ENCODE results near the gene KLK8.

Gene KLK8, protein sequence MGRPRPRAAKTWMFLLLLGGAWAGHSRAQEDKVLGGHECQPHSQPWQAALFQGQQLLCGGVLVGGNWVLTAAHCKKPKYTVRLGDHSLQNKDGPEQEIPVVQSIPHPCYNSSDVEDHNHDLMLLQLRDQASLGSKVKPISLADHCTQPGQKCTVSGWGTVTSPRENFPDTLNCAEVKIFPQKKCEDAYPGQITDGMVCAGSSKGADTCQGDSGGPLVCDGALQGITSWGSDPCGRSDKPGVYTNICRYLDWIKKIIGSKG

DNA sequence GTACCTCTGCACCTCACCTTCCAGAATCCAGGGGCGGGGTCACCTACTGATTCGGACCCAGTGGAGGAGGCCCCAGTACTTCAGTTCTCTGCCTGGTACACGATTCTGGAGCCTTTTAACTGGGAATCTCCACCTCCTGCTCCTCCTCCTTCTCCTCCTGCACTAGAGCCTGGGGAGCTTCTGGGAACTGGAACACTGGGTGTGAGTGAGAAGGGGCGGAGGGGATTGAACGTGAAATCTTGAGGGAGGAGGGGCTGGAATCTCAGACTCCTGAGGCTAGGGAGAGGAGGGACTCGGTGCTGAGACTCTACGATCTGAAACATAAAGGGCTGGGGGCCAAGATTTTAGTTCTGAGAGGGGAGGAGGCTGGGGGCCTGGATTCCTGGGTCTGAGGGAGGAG, at the start of gene KLK8:
Gene KLK8, minus strand, starts transcription at position 90 of the 400 bp plus-strand sequence. CDS start 437 bp downstream, outside the sequence.
- Mint-ChIP-seq H3K4me1 (ENCODE audit: low read depth) (no peaks in the 10 kb centered on the region), H3K36me3 (ENCODE audit: low read depth) (no peaks in the 10 kb centered on the region), H3K27me3 (peaks cover 48% of the 10 kb centered on the region), H3K27ac (no peak within 1 kb of the TSS), H3K4me3 (no peak within 1 kb of the TSS), H3K9me3 (no peaks in the 10 kb centered on the region)
- intact Hi-C loops (cut with micrococcal nuclease) = no loop called here

DNA sequence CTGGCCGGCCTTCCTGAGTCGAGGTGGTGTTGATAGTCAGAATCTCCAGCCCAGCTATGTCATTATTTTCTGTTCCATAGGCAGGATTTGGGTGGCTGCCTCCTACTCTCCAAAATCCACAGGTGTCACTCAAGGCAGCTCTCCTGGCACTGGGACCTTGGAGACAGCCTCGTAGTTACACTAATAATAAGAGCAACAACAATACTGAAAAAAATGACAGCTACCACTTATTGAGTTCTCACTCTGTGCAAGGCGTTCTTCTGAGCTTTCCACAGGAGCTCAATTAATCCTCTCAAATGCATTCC, 45.6 kb upstream of the KLK8 start:
- intact Hi-C loops (cut with micrococcal nuclease) = no loop called here
- Mint-ChIP-seq H3K4me1 (ENCODE audit: low read depth) (no peaks in the 10 kb centered on the region), H3K27me3 (peaks cover 21% of the 10 kb centered on the region), H3K36me3 (ENCODE audit: low read depth) (no peaks in the 10 kb centered on the region), H3K27ac (no peak overlapping the region), H3K4me3 (no peak overlapping the region), H3K9me3 (no peaks in the 10 kb centered on the region)

DNA sequence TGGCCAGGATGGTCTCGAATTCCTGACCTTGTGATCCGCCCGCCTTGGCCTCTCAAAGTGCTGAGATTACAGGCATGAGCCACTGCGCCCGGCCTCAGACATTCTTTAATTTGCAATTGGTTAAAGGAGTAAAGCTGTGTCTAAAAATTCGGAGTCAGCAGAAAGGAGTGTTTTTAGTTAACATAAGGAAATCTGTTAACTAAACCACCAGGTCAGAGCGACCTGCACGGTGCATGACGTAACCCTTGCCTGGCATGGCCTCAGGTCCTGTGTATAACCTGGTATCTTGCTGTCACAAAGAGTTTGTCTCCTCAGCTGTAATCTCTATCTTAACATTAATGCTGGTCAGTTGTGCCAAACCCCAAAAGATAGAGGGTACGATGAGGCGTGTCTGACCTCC, 42.9 kb upstream of the KLK8 start:
- Mint-ChIP-seq H3K4me1 (ENCODE audit: low read depth) (no peaks in the 10 kb centered on the region), H3K27me3 (peaks cover 18% of the 10 kb centered on the region)
- intact Hi-C loops (cut with micrococcal nuclease) = no loop called here

DNA sequence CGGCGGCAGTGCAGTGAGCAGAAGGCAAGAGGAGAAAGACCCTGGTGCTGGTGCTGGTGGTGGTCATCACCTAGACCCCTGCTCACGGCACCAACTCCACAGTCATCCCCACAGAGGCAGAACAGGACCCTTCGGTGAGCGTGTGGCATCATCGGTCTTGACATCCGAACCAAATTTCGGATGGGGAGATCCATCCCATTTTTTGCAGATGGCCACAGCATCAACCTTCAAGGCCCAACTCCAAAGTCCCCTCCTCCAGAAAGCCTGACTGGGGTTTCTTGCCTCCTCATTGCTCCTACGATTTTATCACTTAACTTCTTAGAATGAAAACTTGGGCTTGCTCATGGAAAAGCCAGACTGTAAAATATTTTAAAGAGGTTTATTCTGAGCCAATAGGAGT, 42.1 kb upstream of the KLK8 start:
- Mint-ChIP-seq H3K27ac (no peak overlapping the region), H3K4me3 (no peak overlapping the region), H3K36me3 (ENCODE audit: low read depth) (no peaks in the 10 kb centered on the region), H3K27me3 (peaks cover 14% of the 10 kb centered on the region), H3K4me1 (ENCODE audit: low read depth) (no peaks in the 10 kb centered on the region), H3K9me3 (no peaks in the 10 kb centered on the region)
- intact Hi-C loops (cut with micrococcal nuclease) = no loop called here

More for the DNA sequence above, 42.9 kb upstream of the KLK8 start:
- H3K4me3 Mint-ChIP-seq = no peak overlapping the region
- H3K27ac Mint-ChIP-seq = no peak overlapping the region
- no peaks in the 10 kb centered on the region for H3K9me3 Mint-ChIP-seq
- H3K36me3 Mint-ChIP-seq (ENCODE audit: low read depth) = no peaks in the 10 kb centered on the region

DNA sequence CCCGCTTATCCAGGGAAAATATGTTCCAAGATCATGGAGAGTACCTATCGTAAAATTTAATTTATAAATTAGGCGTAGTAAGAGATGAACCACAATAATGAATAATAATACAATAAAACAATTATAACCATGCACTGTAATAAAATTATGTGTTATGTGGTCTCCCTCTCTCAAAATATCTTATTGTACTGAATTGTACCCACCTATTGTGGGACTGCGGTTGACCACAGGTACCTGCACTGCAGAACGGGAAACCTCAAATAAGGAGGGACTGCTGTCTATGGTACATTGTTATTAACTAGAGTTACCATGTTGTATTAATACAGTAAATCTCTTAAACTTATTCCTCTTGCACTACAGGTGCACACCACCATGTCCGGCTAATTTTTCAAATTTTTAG, 38.7 kb upstream of the KLK8 start:
- no peak overlapping the region for H3K27ac Mint-ChIP-seq
- peaks cover 7% of the 10 kb centered on the region for H3K27me3 Mint-ChIP-seq
- intact Hi-C loops (cut with micrococcal nuclease) = no loop called here
- no peak overlapping the region for H3K4me3 Mint-ChIP-seq
- H3K9me3 Mint-ChIP-seq = no peaks in the 10 kb centered on the region
- no peaks in the 10 kb centered on the region for H3K36me3 Mint-ChIP-seq (ENCODE audit: low read depth)
- no peaks in the 10 kb centered on the region for H3K4me1 Mint-ChIP-seq (ENCODE audit: low read depth)

DNA sequence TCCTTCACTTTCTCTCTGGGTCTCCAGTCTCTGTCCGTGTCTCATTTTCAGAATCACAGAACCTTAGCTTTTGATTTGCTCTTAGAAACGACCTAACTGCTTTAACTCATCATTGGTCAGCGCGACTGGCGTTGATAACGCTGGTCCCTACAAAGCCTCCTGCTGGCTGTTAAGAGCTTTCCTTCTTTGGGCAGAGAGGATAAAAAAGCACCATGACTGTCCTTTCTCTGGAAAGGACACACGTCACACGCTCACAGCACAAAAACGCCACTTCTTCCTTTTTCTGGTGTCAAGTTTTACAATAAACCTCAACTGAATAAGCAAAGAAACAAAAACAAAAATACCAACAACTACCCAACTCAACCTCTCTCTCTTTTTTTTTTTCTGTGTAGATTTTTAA, 35.1 kb upstream of the KLK8 start:
- Mint-ChIP-seq H3K9me3 (no peaks in the 10 kb centered on the region), H3K27me3 (peaks cover 17% of the 10 kb centered on the region), H3K4me3 (no peak overlapping the region), H3K4me1 (ENCODE audit: low read depth) (no peaks in the 10 kb centered on the region), H3K36me3 (ENCODE audit: low read depth) (no peaks in the 10 kb centered on the region), H3K27ac (no peak overlapping the region)
- intact Hi-C loops (cut with micrococcal nuclease) = no loop called here

DNA sequence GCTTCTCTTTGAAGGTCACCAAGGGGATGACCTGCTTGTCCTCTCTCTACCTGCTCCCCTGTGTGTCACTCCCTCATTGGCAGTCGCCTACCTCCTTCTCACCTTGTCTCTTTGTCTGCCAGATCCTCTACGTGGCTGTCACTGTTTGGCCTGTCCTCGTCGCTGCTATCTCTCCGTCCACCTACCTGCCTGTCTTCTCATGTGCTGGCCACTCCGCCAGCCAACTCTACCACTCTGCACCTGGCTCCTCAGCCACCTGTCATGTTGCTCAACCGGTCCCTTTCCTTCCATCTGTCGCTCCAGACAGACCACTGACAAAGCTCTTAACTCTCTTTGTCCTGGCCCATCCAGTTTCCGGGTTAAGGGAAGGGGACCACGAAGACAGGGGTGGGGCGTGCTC, 33.3 kb upstream of the KLK8 start, which contains the start of gene KLK12:
Gene KLK12, minus strand, starts transcription at position 299 of the 400 bp plus-strand sequence. CDS start 381 bp downstream, outside the sequence.
- Mint-ChIP-seq H3K27me3 (peaks cover 20% of the 10 kb centered on the region), H3K36me3 (ENCODE audit: low read depth) (no peaks in the 10 kb centered on the region), H3K9me3 (no peaks in the 10 kb centered on the region), H3K4me3 (no peak within 1 kb of the TSS), H3K27ac (no peak within 1 kb of the TSS), H3K4me1 (ENCODE audit: low read depth) (no peaks in the 10 kb centered on the region)
- intact Hi-C loops (cut with micrococcal nuclease) = no loop called here

DNA sequence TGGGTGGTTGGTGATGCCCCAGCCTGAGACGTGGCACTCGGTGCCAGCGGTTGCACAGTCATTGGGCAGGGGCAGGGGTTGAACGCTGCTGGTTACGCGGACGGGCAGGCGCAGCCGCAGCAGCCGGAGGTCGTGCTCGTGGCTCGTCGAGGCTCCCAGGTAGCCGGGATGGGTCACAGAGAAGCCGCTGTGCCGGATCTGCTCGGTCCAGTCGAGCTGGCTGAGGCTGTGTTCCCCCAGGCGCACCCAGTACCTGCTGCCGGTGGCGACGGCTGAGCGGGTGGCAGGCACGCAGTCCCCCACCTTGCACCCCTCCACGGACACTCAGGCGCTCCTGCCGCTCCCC, 30.4 kb upstream of the KLK8 start:
- H3K27ac Mint-ChIP-seq = no peak overlapping the region
- no peaks in the 10 kb centered on the region for H3K4me1 Mint-ChIP-seq (ENCODE audit: low read depth)
- peaks cover 27% of the 10 kb centered on the region for H3K27me3 Mint-ChIP-seq
- no peak overlapping the region for H3K4me3 Mint-ChIP-seq
- intact Hi-C loops (cut with micrococcal nuclease) = no loop called here
- H3K9me3 Mint-ChIP-seq = no peaks in the 10 kb centered on the region
- no peaks in the 10 kb centered on the region for H3K36me3 Mint-ChIP-seq (ENCODE audit: low read depth)

DNA sequence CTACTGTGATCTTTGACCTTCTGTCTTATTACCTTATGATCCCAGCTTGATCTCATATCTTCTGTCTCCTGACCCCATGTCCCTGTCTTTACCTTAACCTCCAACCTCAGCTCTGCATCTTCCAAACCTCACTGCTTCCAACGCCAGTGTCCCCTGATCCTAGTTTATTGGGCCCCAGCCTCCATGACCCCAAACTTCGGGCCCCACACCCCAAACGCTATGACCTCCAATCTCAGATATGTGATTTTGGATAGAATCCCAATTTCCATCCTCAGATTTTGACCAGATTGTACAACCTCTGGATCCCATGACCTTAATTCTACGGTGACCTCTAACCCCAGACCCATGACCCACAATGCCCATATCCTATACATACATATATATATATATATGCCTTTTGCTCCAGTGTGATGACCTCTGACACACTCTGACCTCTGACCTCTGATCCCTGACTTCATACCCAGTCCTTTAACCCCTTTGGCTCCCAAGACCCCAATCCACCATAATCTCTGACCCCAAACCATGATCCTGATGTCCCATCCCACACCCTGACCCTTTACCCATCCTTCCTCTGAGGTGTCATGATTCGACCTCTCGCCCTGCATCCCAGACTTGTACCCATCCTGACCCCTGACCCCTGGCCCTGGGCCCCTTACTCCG, 29.9 kb upstream of the KLK8 start:
- no peaks in the 10 kb centered on the region for H3K4me1 Mint-ChIP-seq (ENCODE audit: low read depth)
- intact Hi-C loops (cut with micrococcal nuclease) = no loop called here
- no peaks in the 10 kb centered on the region for H3K9me3 Mint-ChIP-seq
- no peaks in the 10 kb centered on the region for H3K36me3 Mint-ChIP-seq (ENCODE audit: low read depth)
- peaks cover 30% of the 10 kb centered on the region for H3K27me3 Mint-ChIP-seq
- H3K27ac Mint-ChIP-seq = no peak overlapping the region
- no peak overlapping the region for H3K4me3 Mint-ChIP-seq

DNA sequence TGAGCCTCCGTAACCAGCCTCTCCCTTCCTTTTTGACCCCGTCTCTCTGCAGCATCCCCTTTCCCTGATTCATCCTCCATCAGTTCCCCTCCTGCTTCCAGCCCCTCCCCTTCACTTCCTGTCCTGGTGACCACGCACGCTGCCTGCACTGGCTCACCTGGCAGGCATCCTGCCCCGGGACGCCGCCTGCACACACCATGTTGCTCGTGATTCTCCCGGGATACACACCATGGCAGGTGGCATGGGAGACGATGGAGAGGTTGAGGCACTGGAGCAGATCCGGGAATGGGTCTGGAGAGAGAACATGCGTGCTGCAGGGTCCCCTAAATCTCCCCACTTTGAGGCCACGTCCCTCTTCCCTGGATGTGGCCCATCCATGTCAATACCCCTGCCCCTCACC, 29.2 kb upstream of the KLK8 start:
- Mint-ChIP-seq H3K9me3 (no peaks in the 10 kb centered on the region), H3K27ac (no peak overlapping the region), H3K4me3 (no peak overlapping the region), H3K27me3 (peaks cover 34% of the 10 kb centered on the region), H3K36me3 (ENCODE audit: low read depth) (no peaks in the 10 kb centered on the region), H3K4me1 (ENCODE audit: low read depth) (no peaks in the 10 kb centered on the region)
- intact Hi-C loops (cut with micrococcal nuclease) = no loop called here

DNA sequence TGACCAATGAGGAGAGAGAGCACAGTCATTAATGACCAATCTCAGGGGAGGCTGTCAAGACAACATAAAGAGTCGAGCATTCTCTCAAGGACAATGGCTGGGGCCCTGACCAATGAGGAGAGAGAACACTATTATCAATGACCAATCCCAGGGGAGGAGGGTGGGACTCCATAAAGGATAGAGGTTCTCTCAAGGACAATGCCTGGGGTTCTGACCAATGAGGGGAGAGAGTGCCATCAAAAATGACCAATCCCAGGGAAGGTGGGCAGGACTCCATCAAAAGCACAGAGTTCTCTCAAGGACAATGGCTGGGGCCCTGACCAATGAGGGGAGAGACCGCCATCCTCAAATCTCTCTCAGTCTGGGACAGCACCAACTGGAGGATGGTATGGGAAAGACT, 28.3 kb upstream of the KLK8 start:
- H3K36me3 Mint-ChIP-seq (ENCODE audit: low read depth) = no peaks in the 10 kb centered on the region
- no peak overlapping the region for H3K4me3 Mint-ChIP-seq
- H3K27ac Mint-ChIP-seq = no peak overlapping the region
- no peaks in the 10 kb centered on the region for H3K4me1 Mint-ChIP-seq (ENCODE audit: low read depth)
- H3K9me3 Mint-ChIP-seq = no peaks in the 10 kb centered on the region
- H3K27me3 Mint-ChIP-seq = peaks cover 29% of the 10 kb centered on the region
- intact Hi-C loops (cut with micrococcal nuclease) = no loop called here

DNA sequence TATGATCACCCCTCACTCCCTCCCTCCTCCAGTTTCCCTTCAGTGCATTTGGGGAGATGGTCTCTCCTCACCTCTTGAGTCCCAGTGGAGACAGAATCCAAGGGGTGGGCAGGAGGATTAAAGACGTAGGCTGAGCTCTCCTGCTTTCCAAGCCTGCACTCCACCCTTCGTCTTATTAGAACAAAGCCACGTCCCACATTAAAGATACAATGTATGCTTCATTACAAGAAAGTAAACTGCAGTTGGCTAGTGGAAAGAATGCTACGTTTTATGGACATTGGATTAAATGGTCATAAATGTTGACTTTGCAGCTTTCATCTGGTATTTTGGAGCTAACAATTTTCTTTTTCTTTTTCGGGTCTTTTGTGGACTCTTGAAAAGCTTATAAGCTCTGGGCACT, 26.5 kb upstream of the KLK8 start:
- intact Hi-C loops (cut with micrococcal nuclease) = no loop called here
- H3K27me3 Mint-ChIP-seq = peaks cover 34% of the 10 kb centered on the region
- no peaks in the 10 kb centered on the region for H3K9me3 Mint-ChIP-seq
- H3K36me3 Mint-ChIP-seq (ENCODE audit: low read depth) = no peaks in the 10 kb centered on the region
- no peak overlapping the region for H3K27ac Mint-ChIP-seq
- no peak overlapping the region for H3K4me3 Mint-ChIP-seq
- no peaks in the 10 kb centered on the region for H3K4me1 Mint-ChIP-seq (ENCODE audit: low read depth)

DNA sequence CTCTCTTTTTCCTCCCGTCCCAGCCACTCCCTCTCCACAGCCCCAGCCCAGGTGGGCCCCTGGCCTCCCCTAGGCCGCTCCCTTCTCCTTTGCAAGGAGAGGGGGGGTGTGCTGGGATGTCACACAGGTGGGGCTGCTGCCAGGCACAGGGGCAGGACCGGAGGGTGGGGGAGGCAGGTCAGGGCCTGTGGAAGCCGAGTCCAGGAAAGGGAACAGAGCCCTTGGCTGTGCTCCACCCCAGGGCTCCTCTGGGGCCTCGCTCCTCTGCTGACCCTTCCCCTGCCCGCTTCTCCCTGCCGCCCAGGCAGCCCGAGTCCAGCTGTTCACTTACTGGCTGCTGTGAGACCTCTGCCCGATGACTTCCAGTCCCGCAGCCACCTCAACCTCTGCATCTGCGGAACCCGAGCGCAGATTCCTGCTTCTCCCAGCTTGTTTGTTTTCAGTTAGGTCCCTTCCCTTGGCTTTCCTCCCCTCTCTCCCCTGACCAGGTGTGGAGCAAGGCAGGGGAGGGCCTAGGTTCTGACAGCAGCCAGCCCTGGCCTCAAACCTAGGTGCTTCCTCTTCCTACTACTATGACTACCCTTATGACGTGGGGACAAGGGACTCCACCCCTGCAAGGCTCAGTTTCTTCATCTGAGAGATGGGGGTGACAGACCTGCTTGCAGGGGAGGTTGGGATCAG, 25.9 kb upstream of the KLK8 start:
- H3K9me3 Mint-ChIP-seq = no peaks in the 10 kb centered on the region
- peaks cover 40% of the 10 kb centered on the region for H3K27me3 Mint-ChIP-seq
- H3K36me3 Mint-ChIP-seq (ENCODE audit: low read depth) = no peaks in the 10 kb centered on the region
- no peaks in the 10 kb centered on the region for H3K4me1 Mint-ChIP-seq (ENCODE audit: low read depth)
- H3K27ac Mint-ChIP-seq = no peak overlapping the region
- intact Hi-C loops (cut with micrococcal nuclease) = no loop called here
- H3K4me3 Mint-ChIP-seq = no peak overlapping the region

DNA sequence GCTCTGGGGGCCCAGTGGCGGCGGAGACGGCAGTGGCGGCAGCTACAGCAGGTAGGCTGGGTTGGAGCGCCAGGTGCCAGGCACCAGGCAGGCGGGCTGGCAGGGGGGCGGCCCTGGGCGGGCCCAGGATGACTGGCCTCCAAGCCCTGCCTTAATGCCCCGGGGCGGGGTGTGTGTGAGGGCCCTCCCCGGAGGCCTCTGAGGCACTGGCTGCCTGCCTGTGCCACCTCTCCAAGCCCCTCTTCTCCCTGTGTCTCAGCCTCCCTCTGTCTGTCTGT, 25.1 kb upstream of the KLK8 start, which contains the start of gene KLK11:
Gene KLK11, minus strand, starts transcription at position 63 of the 278 bp plus-strand sequence. CDS start 985 bp downstream, outside the sequence.
- no peak within 1 kb of the TSS for H3K27ac Mint-ChIP-seq

More for the DNA sequence above, 25.1 kb upstream of the KLK8 start, which contains the start of gene KLK11:
- no peaks in the 10 kb centered on the region for H3K9me3 Mint-ChIP-seq
- peaks cover 40% of the 10 kb centered on the region for H3K27me3 Mint-ChIP-seq
- intact Hi-C loops (cut with micrococcal nuclease) = no loop called here
- no peaks in the 10 kb centered on the region for H3K4me1 Mint-ChIP-seq (ENCODE audit: low read depth)
- H3K4me3 Mint-ChIP-seq = no peak within 1 kb of the TSS
- no peaks in the 10 kb centered on the region for H3K36me3 Mint-ChIP-seq (ENCODE audit: low read depth)
